Measurements from ENCODE around the gene GPR156.
"Not testable (repeated sequence)": the region's sequence is repeated elsewhere in the genome, so short reads cannot be mapped to it uniquely, and the experiment has no call there.

The GPR156 gene

GRCh38 chr3:120156699-120157098, 128.3 kb downstream of the GPR156 start:
- no peak for DNase-seq

GRCh38 chr3:120155694-120156093, 129.3 kb downstream of the GPR156 start:
- DNase-seq: not testable (repeated sequence)

GRCh38 chr3:120155108-120155507, 129.9 kb downstream of the GPR156 start:
- DNase-seq: no peak

DNA sequence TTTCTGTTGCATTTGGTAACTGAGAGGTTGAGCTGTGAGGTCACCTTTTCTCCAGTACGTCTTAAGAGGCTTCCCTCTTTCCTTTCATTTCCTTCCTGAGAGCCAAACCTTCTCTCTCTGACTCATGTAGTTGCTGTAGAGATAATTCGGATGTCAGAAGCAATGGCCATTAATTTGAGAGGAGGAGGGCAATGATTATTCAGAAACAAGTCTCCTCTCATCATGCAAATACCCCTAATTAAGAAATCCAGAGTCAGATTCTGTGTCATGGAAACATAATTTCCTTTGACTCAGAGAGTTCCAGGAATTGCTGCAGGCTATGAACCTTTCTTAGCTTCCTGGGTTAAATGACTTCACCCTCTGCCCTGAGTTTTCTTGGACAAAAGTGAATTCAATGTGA, 131.7 kb downstream of the GPR156 start:
- DNase-seq: no peak

GRCh38 chr3:120151791-120152190, 133.2 kb downstream of the GPR156 start:
- DNase-seq: no peak

- DNase-seq: no peak
Measured at GRCh38 chr3:120148187-120148949, 136.7 kb downstream of the GPR156 start.

- DNase-seq: no peak
Measured at GRCh38 chr3:120147072-120147871, 137.8 kb downstream of the GPR156 start.

GRCh38 chr3:120145542-120146285, 139.3 kb downstream of the GPR156 start:
- DNase-seq: no peak

DNA sequence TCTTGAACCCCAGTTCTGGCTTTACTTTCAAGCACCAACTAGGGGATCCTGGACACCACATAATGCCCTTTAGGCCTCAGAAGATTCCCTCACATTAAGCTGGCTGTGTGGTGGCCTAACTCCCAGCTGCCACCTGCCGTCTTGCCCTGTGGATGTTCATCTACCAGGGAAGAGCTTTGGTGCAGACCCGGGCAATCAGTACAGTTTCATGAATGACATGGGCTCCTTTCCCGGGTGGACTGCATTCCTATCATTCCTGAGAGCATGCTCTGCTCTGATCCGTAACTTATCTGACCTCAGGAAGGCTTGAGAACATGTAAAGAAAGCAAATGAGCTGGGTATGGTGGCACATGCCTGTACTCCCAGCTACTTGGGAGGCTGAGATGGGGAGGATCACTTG, 140.8 kb downstream of the GPR156 start:
- no peak for DNase-seq

DNA sequence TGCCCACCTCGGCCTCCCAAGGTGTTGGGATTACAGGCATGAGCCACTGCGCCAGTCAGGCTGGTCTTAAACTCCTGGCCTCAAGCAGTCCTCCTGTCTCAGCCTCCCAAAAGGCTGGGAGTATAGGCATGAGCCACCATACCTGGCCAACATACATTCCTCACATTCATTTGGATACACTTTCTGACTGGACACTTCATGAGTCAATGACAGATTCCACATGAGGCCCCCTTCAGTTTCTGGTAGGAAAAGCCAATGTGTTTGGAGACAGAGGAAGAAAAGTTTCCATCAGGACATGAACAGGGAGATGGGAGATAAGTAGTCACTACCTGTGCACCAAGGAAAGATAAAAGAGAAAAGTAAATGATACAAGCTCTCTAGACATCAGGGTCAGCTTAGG, 141.3 kb downstream of the GPR156 start:
- DNase-seq: no peak

- DNase-seq: no peak
Measured at GRCh38 chr3:120142236-120142635, 142.8 kb downstream of the GPR156 start.

DNA sequence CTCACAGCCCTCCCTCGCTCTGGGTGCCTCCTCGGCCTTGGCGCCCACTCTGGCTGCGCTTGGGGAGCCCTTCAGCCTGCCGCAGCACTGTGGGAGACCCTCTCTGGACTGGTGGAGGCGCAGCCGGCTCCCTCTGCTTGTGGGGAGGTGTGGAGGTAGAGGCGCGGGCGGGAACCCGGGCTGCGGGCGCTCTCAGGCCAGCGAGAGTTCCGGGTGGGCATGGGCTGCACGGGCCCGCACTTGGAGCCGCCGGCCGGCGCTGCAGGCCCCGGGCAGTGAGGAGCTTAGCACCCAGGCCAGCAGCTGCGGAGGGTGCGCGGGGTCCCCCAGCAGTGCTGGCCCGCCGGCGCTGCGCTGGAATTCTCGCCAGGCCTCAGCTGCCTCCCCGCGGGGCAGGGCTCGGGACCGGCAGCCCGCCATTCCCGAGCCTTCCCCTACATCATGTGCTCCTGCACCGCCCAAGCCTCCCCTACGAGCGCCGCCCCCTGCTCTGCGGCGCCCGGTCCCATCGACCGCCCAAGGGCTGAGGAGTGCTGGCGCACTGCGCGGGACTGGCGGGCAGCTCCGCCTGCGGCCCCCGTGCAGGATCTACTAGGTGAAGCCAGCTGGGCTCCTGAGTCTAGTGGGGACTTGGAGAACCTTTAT, 144.8 kb downstream of the GPR156 start:
- no peak for DNase-seq

- DNase-seq: no peak
Measured at GRCh38 chr3:120139140-120139539, 145.9 kb downstream of the GPR156 start.

GRCh38 chr3:120137548-120137947, 147.5 kb downstream of the GPR156 start:
- no peak for DNase-seq

GRCh38 chr3:120130656-120131055, 154.4 kb downstream of the GPR156 start:
- peak; percentile 86 for DNase-seq

- DNase-seq: peak; percentile 48
Measured at GRCh38 chr3:120129718-120130513, 155.1 kb downstream of the GPR156 start.

GRCh38 chr3:120129051-120129450, 156.0 kb downstream of the GPR156 start:
- DNase-seq: peak; percentile 98

GRCh38 chr3:120125992-120126391, 159.0 kb downstream of the GPR156 start:
- DNase-seq: no peak

- DNase-seq: no peak
Measured at GRCh38 chr3:120119846-120120510, 165.0 kb downstream of the GPR156 start.

Measured in NCI-H2171 treated with DMSO at 0.1 percent for 48 hours (cell line).